Breast epithelium (tissue), 4 donors: Measurements from ENCODE around the gene FRMD3. TPM values are rescaled to one million over a fixed set of nuclear protein-coding genes. Genes with fewer than 3 reads are reported as not detected.

Source experiments
- DNase-seq, 2 donors: peaks; one replicate each; pipeline ENCODE4 v3.0.0-alpha.2; 2019; ENCODE audit warnings: low spot score in 2 of 2
- H3K27ac ChIP-seq, 2 donors: fragments of 200-600 bp; sonication (generic) in 1 of 2; one replicate each; pipeline ENCODE4 v1.5.1; 2016 to 2019; ENCODE audit warnings: mild to moderate bottlenecking in 1 of 2
- H3K27me3 ChIP-seq, 2 donors: fragments of 200-600 bp; sonication (generic) in 1 of 2; one replicate each; pipeline versions ENCODE4 v1.5.1 to v1.6.0; 2017 to 2019; ENCODE audit warnings: control low read depth in 1 of 2, mild to moderate bottlenecking in 1 of 2
- H3K36me3 ChIP-seq: fragments of 200-600 bp; one replicate; pipeline ENCODE4 v1.5.1; 2019
- H3K4me1 ChIP-seq, 2 donors: fragments of 200-600 bp; sonication (generic); one replicate each; pipeline ENCODE4 v1.5.1; 2016 to 2019; ENCODE audit warnings: control low read depth in 1 of 2
- H3K4me3 ChIP-seq, 3 donors: fragments of 200-600 bp; sonication (generic); 1 replicate in 2 of 3; 2 replicates in 1 of 3; pipeline ENCODE4 v1.5.1; 2016 to 2019; ENCODE audit warnings: mild to moderate bottlenecking in 3 of 3, moderate library complexity in 2 of 3
- H3K9me3 ChIP-seq, 2 donors: fragments of 200-600 bp; sonication (generic) in 1 of 2; one replicate each; pipeline ENCODE4 v1.5.1; 2016 to 2019; ENCODE audit warnings: control low read depth in 1 of 2
- CTCF ChIP-seq, 3 donors: fragments of 450-650 bp; IDR thresholded peaks; one replicate each; pipeline ENCODE4 v1.5.1; 2016 to 2017; ENCODE audit warnings: antibody characterized with exemption in 3 of 3, mild to moderate bottlenecking in 3 of 3, moderate library complexity in 3 of 3
- POLR2A ChIP-seq: fragments of 450-650 bp; IDR thresholded peaks from one replicate; pipeline ENCODE4 v1.6.1; 2016; ENCODE audit warnings: antibody characterized with exemption, mild to moderate bottlenecking, moderate library complexity
- POLR2AphosphoS5 ChIP-seq, 3 donors: sonication (generic); formaldehyde crosslinking; IDR thresholded peaks; one replicate each; pipeline ENCODE4 v1.6.1; 2017; ENCODE audit warnings: antibody characterized with exemption in 3 of 3
- intact Hi-C: fragments of 100-400 bp; cut with DNase I; formaldehyde crosslinking; loops from one replicate; pipeline ENCODE4 v1.15.1; 2023; ENCODE audit warnings: low total_unique reads
- total RNA-seq, 3 donors: library from RNA; depleted of rRNA; stranded (reverse); fragments of >200 nt; gene quantifications; one replicate each; pipeline ENCODE4 v1.1.0, GENCODE V29; 2016

FRMD3 gene
- total RNA-seq, 3 donors from 2014 or later: 6.3 to 14.1 (median 14.1) TPM

GRCh38 chr9:83388346-83388745 lies 149.9 kb downstream of the FRMD3 start:
- Histone ChIP-seq H3K27me3 (no peaks in the 10 kb centered on the region), H3K4me3 (no peak overlapping the region), H3K4me1 (no peaks in the 10 kb centered on the region), H3K36me3 (no peaks in the 10 kb centered on the region), H3K27ac (no peak overlapping the region), H3K9me3 (no peaks in the 10 kb centered on the region)
- TF ChIP-seq POLR2A (no peak), POLR2AphosphoS5 (IDR thresholded peaks at IDR 0.05) (no peak), CTCF (IDR thresholded peaks at IDR 0.05) (no peak)
- intact Hi-C loops: loop anchor here (5.0 kb wide), 1 partner anchor 679 kb away; no protein-coding TSS in a partner anchor
- no peak for DNase-seq

GRCh38 chr9:83387401-83388185 lies 150.6 kb downstream of the FRMD3 start:
- Histone ChIP-seq H3K4me1 (no peaks in the 10 kb centered on the region), H3K27me3 (no peaks in the 10 kb centered on the region), H3K36me3 (no peaks in the 10 kb centered on the region), H3K4me3 (no peak overlapping the region), H3K27ac (no peak overlapping the region), H3K9me3 (peaks cover 0 to 5% of the 10 kb centered on the region in 2 donors)
- no peak for TF ChIP-seq POLR2A
- no peak for TF ChIP-seq CTCF (IDR thresholded peaks at IDR 0.05)
- TF ChIP-seq POLR2AphosphoS5 (IDR thresholded peaks at IDR 0.05): no peak
- DNase-seq: no peak
- intact Hi-C loops: loop anchor here (5.0 kb wide), 1 partner anchor 680 kb away; no protein-coding TSS in a partner anchor

- intact Hi-C loops: loop anchor here (5.0 kb wide), 1 partner anchor 682 kb away; no protein-coding TSS in a partner anchor
- no peak overlapping the region for H3K4me3 ChIP-seq
- no peaks in the 10 kb centered on the region for H3K27me3 ChIP-seq
- H3K36me3 ChIP-seq: no peaks in the 10 kb centered on the region
- H3K4me1 ChIP-seq: no peaks in the 10 kb centered on the region
- TF ChIP-seq POLR2AphosphoS5 (IDR thresholded peaks at IDR 0.05) (no peak), CTCF (IDR thresholded peaks at IDR 0.05) (no peak), POLR2A (no peak)
- no peak overlapping the region for H3K27ac ChIP-seq
- DNase-seq: no peak
- peaks cover 0 to 5% of the 10 kb centered on the region in 2 donors for H3K9me3 ChIP-seq
Observed at GRCh38 chr9:83385317-83385716, 152.9 kb downstream of the FRMD3 start.

GRCh38 chr9:83384214-83384613 lies 154.0 kb downstream of the FRMD3 start:
- no peak for DNase-seq
- Histone ChIP-seq H3K4me1 (no peaks in the 10 kb centered on the region), H3K36me3 (no peaks in the 10 kb centered on the region), H3K27ac (no peak overlapping the region), H3K9me3 (peaks cover 3 to 5% of the 10 kb centered on the region in 2 donors), H3K27me3 (no peaks in the 10 kb centered on the region), H3K4me3 (no peak overlapping the region)
- TF ChIP-seq CTCF (IDR thresholded peaks at IDR 0.05) (no peak), POLR2A (no peak), POLR2AphosphoS5 (IDR thresholded peaks at IDR 0.05) (no peak)
- intact Hi-C loops: no loop called here

- Histone ChIP-seq H3K36me3 (no peaks in the 10 kb centered on the region), H3K27me3 (no peaks in the 10 kb centered on the region), H3K4me3 (no peak overlapping the region), H3K27ac (no peak overlapping the region), H3K9me3 (peaks cover 3 to 5% of the 10 kb centered on the region in 2 donors), H3K4me1 (no peaks in the 10 kb centered on the region)
- TF ChIP-seq CTCF (IDR thresholded peaks at IDR 0.05) (no peak), POLR2AphosphoS5 (IDR thresholded peaks at IDR 0.05) (no peak), POLR2A (no peak)
- no peak for DNase-seq
- intact Hi-C loops: no loop called here
Observed at GRCh38 chr9:83383034-83383433, 155.2 kb downstream of the FRMD3 start.
